GM13976 (cell line): ENCODE results near the gene EXOC6B.

ENCODE experiments used
- DNase-seq: peaks from one replicate; pipeline ENCODE4 v3.0.0; 2012; ENCODE audit warnings: low spot score
- in situ Hi-C: fragments of 300-500 bp; cut with MboI; formaldehyde crosslinking; loops from one replicate; pipeline ENCODE4 v1.12.0; 2022; ENCODE audit warnings: low sequenced_read_pairs, mixed read lengths, inconsistent platforms; ENCODE audit not compliant: unreplicated experiment
- TF ChIP-seq, protein P1 (sequence below): IDR thresholded peaks from 2 replicates; pipeline ENCODE4 v1.5.1; 2012; ENCODE audit warnings: borderline replicate concordance, mild to moderate bottlenecking; ENCODE audit not compliant: insufficient read depth; ENCODE audit errors: extremely low read depth, missing control alignments, control extremely low read depth

EXOC6B gene

DNA sequence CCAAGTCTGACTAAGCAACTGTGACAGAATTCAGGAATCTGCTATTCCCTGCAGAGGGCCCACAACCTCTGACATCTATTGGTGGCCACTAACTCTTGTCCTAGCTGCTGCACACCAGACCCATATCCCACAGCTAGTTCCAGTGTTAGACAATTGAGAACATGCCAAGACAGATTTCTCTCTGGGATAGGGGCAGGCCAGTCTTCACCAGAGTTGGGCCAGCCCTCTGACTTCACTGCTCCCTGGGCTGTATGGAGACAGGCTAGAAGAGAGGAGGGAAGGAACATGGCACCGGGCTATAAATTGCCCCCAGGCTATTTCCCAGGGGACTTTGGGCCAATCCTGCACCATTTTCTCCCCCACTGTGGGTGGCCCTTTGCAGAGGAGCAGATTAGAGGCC, 645.5 kb downstream of the EXOC6B start:
- in situ Hi-C loops = no loop called here
- TF ChIP-seq, protein P1, sequence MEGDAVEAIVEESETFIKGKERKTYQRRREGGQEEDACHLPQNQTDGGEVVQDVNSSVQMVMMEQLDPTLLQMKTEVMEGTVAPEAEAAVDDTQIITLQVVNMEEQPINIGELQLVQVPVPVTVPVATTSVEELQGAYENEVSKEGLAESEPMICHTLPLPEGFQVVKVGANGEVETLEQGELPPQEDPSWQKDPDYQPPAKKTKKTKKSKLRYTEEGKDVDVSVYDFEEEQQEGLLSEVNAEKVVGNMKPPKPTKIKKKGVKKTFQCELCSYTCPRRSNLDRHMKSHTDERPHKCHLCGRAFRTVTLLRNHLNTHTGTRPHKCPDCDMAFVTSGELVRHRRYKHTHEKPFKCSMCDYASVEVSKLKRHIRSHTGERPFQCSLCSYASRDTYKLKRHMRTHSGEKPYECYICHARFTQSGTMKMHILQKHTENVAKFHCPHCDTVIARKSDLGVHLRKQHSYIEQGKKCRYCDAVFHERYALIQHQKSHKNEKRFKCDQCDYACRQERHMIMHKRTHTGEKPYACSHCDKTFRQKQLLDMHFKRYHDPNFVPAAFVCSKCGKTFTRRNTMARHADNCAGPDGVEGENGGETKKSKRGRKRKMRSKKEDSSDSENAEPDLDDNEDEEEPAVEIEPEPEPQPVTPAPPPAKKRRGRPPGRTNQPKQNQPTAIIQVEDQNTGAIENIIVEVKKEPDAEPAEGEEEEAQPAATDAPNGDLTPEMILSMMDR = no peak
- no peak for DNase-seq

DNA sequence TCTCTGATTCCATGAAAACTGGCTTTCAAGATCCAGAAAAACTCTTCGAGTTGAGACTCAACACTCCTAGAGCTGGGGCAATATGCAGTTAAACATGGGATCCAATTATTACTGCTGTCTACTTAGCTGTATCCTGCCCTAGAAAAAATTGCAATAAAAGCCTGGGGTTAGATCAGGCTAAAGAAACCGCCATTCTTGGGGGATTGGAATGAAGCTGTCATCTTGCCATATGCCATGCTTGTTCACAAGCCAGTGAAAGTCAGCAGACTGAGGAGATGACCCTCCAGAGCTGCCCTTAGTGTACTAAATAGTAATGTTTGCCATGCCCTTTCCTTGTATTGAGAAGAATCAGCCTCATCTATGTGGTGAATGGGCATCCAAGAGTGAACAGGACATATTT, 647.3 kb downstream of the EXOC6B start:
- TF ChIP-seq, protein P1 = no peak
- DNase-seq = no peak
- in situ Hi-C loops = no loop called here

DNA sequence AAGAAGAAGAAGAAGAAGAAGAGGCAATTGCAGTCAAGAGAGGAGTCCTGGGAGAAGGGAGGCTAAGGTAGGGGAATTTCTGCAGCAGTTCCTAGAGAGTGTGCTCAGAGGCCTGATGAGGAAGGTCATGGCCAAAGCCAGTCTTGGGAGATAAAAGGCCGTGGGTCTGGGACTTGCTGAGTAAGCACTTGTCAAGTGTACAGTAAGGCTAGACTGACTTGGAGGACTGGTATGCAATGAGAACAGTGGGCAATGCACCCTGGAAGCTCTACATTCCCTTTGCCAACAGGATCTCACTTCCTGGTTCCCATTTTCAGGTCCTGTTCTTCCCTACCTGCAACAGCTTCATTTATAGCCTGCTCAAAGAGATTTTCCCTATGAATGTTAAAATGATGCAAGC, 649.6 kb downstream of the EXOC6B start:
- in situ Hi-C loops = no loop called here
- no peak for DNase-seq

DNA sequence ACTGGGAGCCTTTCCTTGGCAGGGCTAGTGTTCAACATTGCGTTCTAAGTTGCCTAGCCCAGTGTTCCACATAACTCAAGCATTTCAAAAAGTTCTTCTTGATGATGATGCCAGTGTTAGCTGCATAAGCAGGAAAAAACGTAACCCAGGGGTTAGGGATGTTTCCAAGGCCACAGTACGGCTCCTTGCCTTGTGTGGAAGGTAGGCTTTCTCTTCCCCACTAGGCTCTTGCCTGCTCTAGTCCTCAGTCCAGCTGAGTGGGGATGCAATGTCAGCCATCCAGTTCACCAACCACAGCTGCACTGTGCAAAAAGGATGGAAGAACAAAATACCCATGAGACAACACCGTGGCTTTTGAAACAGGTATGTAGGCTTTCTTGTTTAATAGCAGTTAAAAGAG, 650.2 kb downstream of the EXOC6B start:
- TF ChIP-seq, protein P1 = no peak
- in situ Hi-C loops = no loop called here
- no peak for DNase-seq

More for the DNA sequence above, 649.6 kb downstream of the EXOC6B start:
- TF ChIP-seq, protein P1 = no peak

DNA sequence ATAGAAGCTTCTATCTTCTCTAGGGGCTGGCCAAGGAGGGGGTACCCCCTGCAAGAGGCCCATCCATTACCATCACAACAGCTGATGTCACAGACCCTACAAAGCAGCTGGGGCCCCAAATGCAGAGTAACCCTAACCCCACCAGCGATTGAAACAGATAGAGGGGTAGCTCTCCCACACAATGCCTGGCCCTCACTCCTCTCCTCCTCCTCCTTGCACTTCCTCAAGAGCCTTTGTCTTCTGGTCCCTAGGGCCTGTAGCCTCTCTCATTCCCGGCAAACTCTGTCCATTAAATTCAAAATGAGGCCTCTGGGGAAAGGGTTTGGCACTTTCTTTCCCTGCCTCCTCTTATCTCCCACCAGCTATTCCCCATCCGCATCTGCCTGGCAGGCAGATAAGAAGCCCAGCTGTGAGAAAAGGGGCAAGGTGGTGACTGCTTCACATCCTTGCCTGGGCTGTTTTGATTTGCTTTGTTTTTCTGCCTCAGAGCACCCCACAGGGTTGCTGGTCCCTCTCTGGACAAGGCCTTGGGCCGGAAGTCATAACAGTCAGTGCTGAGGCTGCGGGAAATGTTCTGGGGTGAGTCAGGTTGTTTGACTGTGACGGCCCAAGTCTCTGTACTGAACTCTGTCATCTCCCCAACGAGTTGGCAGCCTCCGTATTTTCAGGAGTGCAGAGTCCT, 652.1 kb downstream of the EXOC6B start:
- TF ChIP-seq, protein P1 = no peak
- in situ Hi-C loops = loop anchor here (25.0 kb wide), 1 partner anchor 564 kb away; no protein-coding TSS in a partner anchor
- no peak for DNase-seq

DNA sequence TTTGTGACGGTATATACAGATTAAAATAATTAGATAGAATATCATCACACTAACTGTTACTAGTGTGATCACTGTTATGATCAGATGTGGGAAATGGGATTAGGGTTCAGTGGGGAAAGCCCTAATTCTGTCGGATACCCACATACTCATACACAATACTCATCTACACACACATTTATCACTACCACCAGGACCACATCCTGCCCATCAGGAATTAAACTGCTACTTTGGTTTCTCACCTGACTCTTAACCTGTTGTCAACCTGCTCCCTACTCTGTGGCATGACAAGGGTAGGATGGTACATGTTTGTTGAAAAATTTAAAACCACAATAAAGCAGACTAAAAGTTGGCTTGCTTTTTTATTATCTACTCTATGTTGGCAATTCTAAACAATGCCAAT, 653.4 kb downstream of the EXOC6B start:
- TF ChIP-seq, protein P1 = no peak
- in situ Hi-C loops = loop anchor here (25.0 kb wide), 1 partner anchor 565 kb away; no protein-coding TSS in a partner anchor
- no peak for DNase-seq

DNA sequence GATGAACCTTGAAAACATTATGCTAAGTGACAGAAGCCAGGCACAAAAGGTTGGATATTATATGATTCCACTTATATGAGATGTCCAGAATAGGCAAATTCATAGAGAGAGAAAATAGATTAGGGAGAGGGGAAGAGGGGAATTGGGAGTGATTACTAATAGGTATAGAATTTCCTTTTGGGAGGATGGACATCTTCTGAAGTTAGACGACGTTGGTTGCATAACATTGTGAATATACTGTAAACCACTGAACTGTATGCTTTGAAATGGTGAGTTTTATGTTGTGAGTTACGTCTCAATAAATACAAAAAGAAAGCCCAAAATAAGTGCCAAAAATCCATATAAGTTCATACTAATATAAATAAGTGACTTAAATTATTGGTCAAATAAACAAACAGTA, 659.6 kb downstream of the EXOC6B start:
- TF ChIP-seq, protein P1 = no peak
- in situ Hi-C loops = loop anchor here (25.0 kb wide), 1 partner anchor 571 kb away; no protein-coding TSS in a partner anchor
- DNase-seq = no peak
